GM18508 (cell line): Measurements from ENCODE around the gene RGS1.

Source experiments
- ATAC-seq: cut with Tn5 transposase; IDR thresholded peaks from one replicate; pipeline ENCODE4 v1.9.1; 2021; ENCODE audit warnings: moderate number of reproducible peaks; ENCODE audit not compliant: insufficient read depth, unreplicated experiment

The RGS1 gene

DNA sequence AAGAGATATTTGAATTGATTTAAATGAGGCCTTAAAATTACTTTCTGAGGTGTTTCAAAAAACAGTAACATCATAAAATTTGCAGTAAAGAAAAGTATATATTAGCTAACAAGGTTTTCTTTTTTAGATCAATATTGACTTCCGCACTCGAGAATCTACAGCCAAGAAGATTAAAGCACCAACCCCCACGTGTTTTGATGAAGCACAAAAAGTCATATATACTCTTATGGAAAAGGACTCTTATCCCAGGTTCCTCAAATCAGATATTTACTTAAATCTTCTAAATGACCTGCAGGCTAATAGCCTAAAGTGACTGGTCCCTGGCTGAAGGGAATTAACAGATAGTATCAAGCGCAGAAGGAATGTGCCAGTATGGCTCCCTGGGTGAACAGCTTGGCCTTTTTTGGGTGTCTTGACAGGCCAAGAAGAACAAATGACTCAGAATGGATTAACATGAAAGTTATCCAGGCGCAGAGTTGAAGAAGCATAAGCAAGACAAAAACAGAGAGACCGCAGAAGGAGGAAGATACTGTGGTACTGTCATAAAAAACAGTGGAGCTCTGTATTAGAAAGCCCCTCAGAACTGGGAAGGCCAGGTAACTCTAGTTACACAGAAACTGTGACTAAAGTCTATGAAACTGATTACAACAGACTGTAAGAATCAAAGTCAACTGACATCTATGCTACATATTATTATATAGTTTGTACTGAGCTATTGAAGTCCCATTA lies 3.6 kb downstream of the RGS1 start:
- ATAC-seq = no peak

DNA sequence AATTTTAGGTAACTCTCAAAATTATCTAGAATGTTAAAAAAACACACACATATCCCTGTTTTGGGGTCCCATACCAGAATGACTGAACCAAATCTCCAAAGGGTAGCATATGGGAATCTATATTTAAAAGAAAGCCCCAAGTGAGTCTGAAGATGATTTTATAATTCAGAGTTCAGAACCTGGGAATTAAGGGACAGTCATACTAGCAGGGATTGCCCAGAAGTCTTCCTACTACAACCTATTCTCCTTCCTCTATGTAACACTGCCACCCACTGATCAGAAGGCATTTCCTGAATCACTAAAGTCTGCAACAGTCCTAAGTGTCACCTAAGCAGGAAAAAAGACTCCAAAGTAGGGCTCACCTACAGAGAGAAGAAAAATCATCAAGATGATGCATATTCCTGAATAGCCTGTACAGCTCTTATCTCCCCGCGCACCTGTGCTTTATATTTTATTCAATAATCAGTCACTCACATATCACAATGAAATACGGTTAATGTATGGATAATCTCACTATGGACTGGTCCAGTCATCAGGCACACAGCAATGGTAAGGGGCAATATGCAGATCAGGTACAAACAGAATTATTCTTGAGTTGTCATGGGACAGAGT lies 4.9 kb downstream of the RGS1 start:
- ATAC-seq = peak; percentile 26

DNA sequence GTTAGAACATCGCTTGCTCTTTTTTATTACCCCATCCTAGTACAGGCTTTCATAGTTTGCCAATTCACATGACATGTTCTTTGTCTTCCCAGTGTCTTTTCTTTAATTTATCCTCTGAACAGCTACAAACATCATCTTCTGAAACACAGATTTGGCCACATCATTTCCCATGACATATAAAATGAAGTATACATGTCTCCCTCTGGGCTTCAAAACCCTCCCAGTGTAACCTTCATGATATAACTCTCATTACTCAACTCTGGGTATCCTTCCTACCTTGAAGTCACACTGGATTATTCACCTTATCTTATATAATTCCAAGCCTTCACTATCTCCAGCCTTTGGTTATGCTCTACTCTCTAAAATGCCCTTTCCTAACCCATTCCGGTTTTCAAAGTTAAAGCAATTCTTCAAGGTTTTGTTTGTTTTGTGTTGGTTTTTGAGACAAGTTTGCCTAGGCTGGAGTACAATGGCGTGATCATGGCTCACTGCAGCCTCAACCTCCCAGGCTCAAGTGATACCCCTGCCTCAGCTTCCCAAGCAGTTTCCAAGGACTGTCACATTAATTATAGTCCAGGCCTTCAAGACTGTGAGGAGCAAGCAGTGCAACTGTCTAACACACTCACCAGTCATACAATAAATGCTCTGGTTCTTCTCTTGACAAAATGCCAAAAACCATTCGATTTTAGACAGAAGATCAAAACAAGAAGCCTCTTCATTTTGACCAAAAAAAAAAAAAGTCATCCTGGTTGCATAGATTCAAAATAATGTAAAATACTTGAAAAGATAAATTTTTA lies 5.8 kb downstream of the RGS1 start:
- peak; percentile 8 for ATAC-seq

DNA sequence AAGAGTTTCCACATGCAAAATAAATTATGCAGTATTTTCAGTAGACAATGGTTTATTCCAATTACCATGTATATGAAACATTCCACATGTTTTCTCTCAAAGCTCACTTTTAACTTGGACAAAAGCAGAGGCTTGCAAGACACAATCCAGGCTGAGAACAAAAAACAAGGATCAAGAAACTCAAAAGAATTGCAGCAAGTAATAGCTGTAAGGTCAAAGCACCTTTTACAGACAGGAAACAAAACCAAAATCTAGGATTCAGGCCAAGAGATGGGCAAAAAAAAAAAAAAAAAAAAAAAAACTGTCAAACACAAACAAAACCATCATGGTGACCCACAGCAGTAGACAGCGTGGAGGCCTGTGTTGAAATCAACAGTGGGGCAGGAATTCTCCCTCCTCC lies 9.3 kb downstream of the RGS1 start:
- ATAC-seq = no peak

DNA sequence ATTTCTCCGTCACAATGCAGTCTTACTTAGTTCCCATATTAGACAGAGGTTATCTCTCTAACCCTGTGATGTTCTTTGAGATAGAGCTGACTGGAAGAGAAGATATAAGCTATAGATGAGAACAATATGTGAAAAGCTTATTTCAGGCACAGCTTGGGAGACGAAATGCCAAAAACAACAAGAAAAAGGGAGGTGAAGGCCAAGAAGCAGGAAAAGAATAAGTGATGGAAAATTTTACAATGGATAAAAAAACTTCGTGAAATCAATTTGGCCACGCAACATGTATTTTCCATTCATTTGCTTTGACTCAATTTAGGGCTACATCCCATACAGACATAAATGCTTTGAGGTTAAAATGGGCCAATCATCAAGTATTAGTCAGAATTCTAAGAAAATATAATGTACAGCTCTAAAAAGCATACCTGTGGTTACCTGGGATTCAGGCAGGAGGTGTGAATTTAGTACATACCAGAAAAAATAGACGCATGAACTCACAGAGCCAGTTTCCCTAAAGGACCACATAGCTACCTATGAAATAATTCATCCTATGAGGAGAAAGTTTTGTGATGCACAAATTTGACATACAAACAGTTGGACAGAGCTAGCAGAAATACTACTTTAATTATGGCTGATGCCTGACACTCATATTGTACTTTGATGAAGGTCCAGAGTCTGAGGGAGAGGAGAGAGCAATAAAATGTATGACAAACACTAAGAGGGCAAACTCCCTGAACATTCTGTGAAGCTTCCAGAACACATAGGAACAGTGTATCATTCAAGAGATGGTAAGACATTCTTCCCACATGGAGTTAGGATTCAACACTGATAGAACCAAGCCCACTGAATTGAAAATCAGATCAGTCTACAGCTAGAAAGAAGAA lies 12.1 kb downstream of the RGS1 start:
- no peak for ATAC-seq

DNA sequence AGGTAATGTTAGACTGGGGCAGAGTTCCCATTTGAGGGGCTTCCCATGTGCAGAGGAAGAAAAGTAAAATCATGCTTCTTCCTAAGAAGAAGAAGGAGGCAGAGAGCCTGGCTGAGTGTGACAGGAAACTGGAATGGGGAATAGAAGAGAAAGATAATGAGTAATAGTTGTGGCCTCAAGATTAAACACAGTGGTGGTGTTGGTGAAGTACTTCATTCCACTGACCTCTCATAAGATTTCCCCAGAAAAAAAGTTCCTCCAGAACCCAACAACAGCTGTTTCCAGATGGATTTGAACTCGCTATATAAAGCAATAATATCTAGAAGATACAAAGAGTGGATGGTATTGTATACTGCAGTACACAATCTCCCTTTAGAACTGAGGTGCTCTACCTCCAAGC lies 13.0 kb downstream of the RGS1 start:
- no peak for ATAC-seq

DNA sequence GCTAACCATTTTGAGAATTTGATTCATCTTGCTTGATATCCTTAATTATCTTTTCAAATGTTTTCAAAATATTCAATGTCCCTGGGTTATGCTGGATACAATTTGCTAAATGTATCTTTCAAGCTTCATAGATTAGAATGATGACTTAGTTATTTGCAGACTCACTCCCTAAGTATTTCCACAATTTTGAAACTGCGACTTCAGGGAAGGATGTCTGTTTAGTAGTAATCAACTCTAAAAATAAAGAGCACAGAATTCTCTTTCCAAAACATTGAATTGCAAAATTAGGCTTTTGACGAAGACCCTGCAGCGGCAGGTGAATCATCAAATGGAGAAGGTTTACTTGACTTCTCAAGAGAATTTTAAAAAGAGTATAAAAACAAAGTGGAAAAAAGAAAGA lies 14.2 kb downstream of the RGS1 start:
- no peak for ATAC-seq

DNA sequence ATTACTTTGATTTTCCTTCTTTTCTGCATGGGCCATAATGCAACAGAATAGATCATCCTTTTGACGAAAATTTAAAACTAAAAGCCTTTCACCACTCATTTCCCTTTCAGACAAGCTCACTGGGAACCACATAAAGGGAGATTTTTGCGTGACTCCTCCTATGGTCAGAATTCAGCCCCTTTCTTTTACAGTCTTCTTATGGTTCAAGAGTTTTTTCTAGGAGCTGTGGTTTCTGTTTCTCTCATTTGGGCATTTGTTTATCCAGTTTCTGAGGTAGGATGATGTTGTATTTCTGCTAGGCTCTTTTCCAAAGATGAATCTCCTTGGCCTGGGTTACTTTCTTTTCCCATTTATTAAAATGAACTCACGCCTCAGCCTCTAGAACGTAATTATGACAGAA lies 16.9 kb downstream of the RGS1 start:
- ATAC-seq = no peak

DNA sequence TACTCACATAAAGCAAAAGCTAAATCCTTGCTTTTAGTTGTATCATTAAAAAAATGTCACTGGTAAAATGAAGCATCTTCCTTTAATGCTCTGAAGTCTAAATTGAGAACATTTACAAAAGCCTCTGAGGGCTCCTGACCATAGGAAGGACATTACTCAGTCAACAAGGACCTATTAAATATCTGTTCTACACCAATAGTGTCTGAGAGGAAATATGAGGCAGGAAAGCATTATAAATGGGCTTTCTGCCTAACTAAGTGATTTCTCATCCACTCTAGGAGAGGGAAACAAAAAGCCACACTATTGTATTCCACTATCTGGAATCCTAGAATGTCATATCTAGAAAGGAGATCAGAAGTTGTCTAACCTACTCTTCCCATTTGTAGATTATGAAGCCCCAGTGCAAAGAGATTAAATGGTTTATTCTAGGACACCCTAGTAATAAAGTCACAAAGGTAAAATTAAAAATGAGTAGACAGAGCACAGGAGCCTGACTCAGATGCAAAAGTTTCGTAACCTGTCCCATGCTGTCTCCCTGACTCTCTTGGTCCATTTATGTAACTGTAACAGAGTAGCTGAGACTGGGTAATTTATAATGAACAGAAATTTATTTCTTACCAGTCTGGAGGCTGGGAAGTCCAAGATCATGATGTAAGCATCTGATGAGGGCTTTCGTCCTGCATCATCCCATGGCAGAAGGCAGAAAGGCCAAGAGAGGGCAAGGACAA lies 17.6 kb downstream of the RGS1 start:
- no peak for ATAC-seq

DNA sequence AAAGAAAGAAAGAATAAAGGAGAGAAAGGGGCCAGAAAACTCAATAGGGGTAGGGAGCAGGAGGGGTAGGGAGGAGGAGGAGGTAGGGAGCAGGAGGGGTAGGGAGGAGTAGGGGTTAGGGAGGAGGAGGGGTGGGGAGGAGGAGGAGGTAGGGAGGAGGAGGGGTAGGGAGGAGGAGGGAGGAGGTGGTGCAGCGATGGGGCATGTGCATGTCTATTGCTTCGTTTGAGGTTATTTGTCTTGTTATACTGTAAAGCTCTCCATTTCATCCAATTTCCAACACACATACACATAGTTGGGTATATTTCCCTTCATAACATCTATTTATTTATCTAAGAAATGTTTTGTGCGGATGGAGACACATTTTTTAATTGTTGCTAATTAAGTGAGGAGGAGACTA lies 19.7 kb downstream of the RGS1 start:
- no peak for ATAC-seq

DNA sequence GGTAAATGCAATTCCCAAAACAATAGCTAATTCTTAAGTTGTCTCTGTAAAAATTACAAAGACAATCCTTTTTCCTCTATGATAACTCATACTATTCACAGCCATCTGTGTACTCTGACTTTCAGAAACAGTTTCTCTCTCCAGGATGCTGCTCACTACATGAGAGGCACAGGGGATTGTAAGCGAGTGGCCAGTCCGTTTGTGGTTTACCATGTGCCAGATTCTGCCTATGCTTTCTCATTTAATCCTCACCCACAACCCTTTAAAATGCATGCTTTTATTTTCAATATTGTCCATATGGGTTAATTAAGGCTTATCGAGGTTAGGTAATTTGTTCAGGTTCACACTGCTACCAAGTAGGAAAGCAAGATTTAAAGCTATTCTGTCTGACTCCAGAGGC lies 23.0 kb downstream of the RGS1 start:
- ATAC-seq = no peak

DNA sequence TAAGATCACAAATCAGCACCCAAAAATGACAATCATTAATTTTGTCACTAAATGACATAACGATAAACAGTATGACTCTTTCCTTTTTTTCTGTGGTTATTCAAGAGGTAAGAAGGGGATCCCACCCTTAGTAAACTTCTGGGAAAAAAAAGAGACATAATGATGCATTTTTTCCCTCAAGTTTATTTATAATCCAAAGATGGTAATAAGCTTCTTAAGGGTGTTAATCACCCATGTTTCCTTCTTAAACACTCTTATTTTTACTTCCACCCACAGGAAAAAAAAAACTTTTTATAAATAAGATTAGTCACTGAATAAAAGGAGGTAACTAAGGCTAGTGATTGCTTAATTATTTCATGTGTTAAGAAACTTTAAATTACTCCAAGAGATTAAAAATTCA lies 24.7 kb downstream of the RGS1 start:
- no peak for ATAC-seq

DNA sequence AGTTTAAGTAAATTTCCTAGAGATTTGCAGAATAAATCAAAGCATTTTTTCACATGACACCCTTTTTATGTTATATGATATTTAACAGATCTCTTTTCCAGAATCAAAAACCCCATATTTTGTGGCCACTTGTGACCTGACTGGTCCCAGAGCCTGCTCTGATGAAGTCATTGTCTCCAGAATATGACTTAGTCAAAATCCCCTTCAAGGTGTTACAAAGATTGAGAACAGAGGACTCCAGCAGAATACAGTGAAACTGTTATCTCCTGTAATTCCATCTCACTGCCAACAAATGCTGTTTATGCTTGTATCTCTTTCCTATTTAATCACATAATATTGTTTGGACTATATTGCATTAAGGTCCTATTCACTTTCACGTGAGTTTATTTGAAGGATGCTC lies 25.6 kb downstream of the RGS1 start:
- peak; percentile 39 for ATAC-seq

DNA sequence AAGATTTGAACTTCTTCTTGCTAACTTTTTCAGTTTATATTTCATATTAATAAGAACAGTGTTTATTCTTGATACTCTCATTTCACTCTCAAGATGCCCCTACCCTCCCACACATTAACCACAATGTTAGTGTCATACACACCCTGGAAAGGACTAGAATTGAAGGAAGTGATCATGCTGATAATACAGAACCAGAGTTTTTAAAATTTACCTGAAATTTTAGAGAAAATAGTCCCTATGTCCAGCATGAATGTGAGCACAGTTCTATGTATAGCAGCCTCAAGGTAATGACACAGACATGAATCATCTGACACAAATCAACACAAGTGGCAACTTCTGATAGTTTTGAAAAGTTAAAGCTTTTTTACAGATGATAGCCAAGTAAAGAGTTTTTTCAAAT lies 26.0 kb downstream of the RGS1 start:
- ATAC-seq = peak; percentile 25

DNA sequence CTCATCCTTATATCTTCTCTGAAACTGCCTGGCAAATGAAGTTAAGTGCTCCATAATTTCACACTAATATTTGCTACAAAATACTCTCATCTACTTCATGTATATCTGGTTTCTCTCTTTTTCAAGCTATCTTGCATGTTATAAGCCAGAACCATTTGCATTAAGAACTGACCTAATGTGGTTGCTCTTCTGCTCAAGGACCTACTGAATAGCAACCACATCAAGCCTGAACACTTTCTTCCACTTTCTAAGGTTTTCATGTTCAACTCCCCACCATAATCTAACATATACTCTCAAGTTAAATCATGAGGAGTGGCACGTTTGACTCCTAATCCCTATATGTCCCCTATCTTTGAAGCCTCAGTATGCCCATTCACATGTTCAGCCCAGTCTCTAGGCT lies 27.2 kb downstream of the RGS1 start:
- no peak for ATAC-seq

DNA sequence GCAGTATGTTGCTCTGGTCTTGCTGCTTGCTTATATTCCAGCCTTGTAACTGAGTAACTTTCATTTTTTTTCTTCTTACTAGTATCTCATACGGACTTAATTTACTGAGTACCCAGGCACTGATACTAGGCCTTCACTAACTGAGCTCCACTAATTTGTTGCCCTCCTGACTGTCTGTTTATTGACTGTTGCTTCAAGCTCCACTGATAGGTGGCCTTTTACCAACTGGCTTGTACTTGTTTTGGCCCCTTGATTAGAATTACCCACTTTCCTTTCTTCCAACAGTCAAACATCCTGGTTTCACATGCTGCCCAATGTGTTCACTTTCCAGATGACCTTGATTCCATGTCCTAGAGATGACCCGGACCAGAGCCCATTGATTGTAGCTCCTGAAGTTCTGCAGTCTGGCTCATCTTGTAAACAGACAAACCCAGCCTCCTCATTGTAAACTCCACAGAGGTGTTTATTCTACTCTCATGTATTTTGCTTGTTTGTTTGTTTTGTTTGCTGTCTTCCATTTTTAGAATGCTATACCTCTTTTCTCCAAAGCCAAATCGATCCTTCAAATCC lies 27.7 kb downstream of the RGS1 start:
- no peak for ATAC-seq

DNA sequence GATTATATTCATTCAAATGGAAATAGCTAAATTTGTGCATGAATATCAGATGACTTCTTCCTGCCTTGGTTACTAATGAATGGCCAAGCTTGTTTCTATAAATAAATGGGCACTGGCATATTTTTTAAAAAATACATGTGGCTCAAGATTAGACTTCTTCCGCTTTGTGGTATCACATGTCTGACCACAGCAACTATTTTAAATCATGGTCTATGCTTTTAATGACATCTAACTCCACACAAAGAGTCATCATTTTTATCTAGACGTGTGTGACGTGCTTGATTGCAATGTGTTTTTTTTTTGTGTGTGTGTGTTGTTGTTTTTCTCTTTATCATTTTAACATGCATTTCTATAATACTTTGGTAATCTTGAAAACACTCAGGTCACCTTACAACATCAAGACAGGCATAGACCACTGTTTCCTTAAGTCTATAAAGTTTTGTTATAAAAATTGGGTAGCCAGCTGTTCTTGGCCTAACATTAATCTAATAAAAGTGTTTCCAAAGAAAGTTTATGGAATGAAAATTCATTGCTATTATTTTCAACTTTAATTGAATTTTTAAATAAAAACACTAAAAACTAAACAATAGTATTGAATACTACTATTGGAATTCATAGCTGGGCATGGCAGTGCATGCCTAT lies 29.5 kb downstream of the RGS1 start:
- peak; percentile 22 for ATAC-seq

DNA sequence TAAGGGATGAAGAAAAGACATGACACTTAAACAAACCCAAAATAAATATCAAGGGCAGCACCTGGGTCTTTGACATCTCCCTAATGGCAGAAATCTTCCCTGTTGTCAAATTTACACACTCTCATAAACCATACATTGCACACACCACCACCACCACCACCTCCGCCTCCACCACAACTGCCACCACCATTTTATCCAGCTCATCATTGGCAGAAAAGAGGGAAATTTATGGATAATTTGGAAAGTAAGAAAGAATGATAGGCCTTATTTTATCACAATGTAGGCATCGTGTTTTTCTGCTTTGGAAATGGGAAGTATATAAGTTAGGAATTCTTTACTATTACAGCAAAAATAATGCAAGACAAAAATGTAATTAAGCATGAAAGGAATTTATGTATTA lies 33.1 kb downstream of the RGS1 start:
- ATAC-seq = no peak
